WTC11 (cell line): ENCODE data around the gene DGKH. TPM values are rescaled to one million over a fixed set of nuclear protein-coding genes. Genes with fewer than 3 reads are reported as not detected.

Experiments used
- ATAC-seq: fragments of 200-7000 bp; cut with Tn5 transposase; 2 replicates; pipeline ENCODE4 v1.10.0; 2021; ENCODE audit warnings: mild to moderate bottlenecking, moderate library complexity
- CTCF ChIA-PET: fragments of 300-600 bp; sonication (Branson Sonifier 250); formaldehyde crosslinking; loops from one replicate; lab custom pipeline; 2021; ENCODE audit warnings: antibody characterized with exemption; lab: Charles Lee
- POLR2A ChIA-PET: fragments of 350-600 bp; sonication (Branson Sonifier 250); formaldehyde crosslinking; loops from one replicate; lab custom pipeline; 2021; ENCODE audit warnings: antibody characterized with exemption; lab: Charles Lee
- DNase-seq: peaks from one replicate; pipeline ENCODE4 v3.0.0; 2021; ENCODE audit warnings: low spot score
- H3K27ac Mint-ChIP-seq: 2 replicates; pipeline ENCODE4 v1.8.0; 2021; ENCODE audit warnings: mixed read lengths
- H3K27me3 Mint-ChIP-seq: 2 replicates; pipeline ENCODE4 v1.8.0; 2021; ENCODE audit warnings: low read depth, mild to moderate bottlenecking, moderate library complexity, mixed read lengths
- H3K36me3 Mint-ChIP-seq: 2 replicates; pipeline ENCODE4 v1.8.0; 2021; ENCODE audit warnings: mixed read lengths
- H3K4me1 Mint-ChIP-seq: 2 replicates; pipeline ENCODE4 v1.8.0; 2022; ENCODE audit warnings: mixed read lengths
- H3K4me3 Mint-ChIP-seq: 2 replicates; pipeline ENCODE4 v1.8.0; 2021; ENCODE audit warnings: mild to moderate bottlenecking, moderate library complexity, mixed read lengths
- H3K9me3 Mint-ChIP-seq: 2 replicates; pipeline ENCODE4 v1.8.0; 2021; ENCODE audit warnings: mixed read lengths
- EMX1 ChIP-seq: fragments of 250-450 bp; sonication (Bioruptor Pico); IDR thresholded peaks from 2 replicates; pipeline ENCODE4 v1.8.0; 2021; ENCODE audit warnings: mild to moderate bottlenecking
- ETV6 ChIP-seq: sonication (generic); formaldehyde crosslinking; IDR thresholded peaks from 2 replicates; pipeline ENCODE4 v1.8.1; 2022; ENCODE audit warnings: mild to moderate bottlenecking, missing genetic modification reagents
- GABPB1 ChIP-seq: sonication (generic); formaldehyde crosslinking; IDR thresholded peaks from 2 replicates; pipeline ENCODE4 v1.8.1; 2023; ENCODE audit warnings: mild to moderate bottlenecking, missing genetic modification reagents
- KAT7 ChIP-seq: sonication (generic); formaldehyde crosslinking; IDR thresholded peaks from 2 replicates; pipeline ENCODE4 v1.8.1; 2023; ENCODE audit warnings: missing genetic modification reagents, mild to moderate bottlenecking, borderline replicate concordance
- MXD4 ChIP-seq: fragments of 250-450 bp; sonication (Bioruptor Pico); IDR thresholded peaks from 2 replicates; pipeline ENCODE4 v1.8.0; 2021; ENCODE audit warnings: mild to moderate bottlenecking, moderate library complexity, borderline replicate concordance
- NFATC4 ChIP-seq: fragments of 250-450 bp; sonication (Bioruptor Pico); IDR thresholded peaks from 2 replicates; pipeline ENCODE4 v1.9.0; 2021; ENCODE audit warnings: mild to moderate bottlenecking
- NR2C2 ChIP-seq: sonication (generic); formaldehyde crosslinking; IDR thresholded peaks from 2 replicates; pipeline ENCODE4 v1.8.0; 2022; ENCODE audit warnings: mild to moderate bottlenecking, missing genetic modification reagents
- PRRX2 ChIP-seq: fragments of 250-450 bp; sonication (Bioruptor Pico); IDR thresholded peaks from 2 replicates; pipeline ENCODE4 v1.8.0; 2021; ENCODE audit warnings: mild to moderate bottlenecking
- RELA ChIP-seq: sonication (generic); formaldehyde crosslinking; IDR thresholded peaks from 2 replicates; pipeline ENCODE4 v1.8.1; 2022; ENCODE audit warnings: missing genetic modification reagents, mild to moderate bottlenecking, borderline replicate concordance
- RORB ChIP-seq: fragments of 250-450 bp; sonication (Bioruptor Pico); IDR thresholded peaks from 2 replicates; pipeline ENCODE4 v1.9.0; 2021; ENCODE audit warnings: mild to moderate bottlenecking
- SMAD4 ChIP-seq: sonication (generic); formaldehyde crosslinking; IDR thresholded peaks from 2 replicates; pipeline ENCODE4 v1.8.0; 2022; ENCODE audit warnings: mild to moderate bottlenecking, missing genetic modification reagents
- TEAD1 ChIP-seq: sonication (generic); formaldehyde crosslinking; IDR thresholded peaks from 2 replicates; pipeline ENCODE4 v1.8.0; 2022; ENCODE audit warnings: mild to moderate bottlenecking, missing genetic modification reagents
- TP53 ChIP-seq: sonication (generic); formaldehyde crosslinking; IDR thresholded peaks from 2 replicates; pipeline ENCODE4 v1.8.1; 2023; ENCODE audit warnings: mild to moderate bottlenecking, missing genetic modification reagents
- ZNF671 ChIP-seq: fragments of 250-450 bp; sonication (Bioruptor Pico); IDR thresholded peaks from 2 replicates; pipeline ENCODE4 v1.8.0; 2021; ENCODE audit warnings: mild to moderate bottlenecking
- ZSCAN18 ChIP-seq: fragments of 250-450 bp; sonication (Bioruptor Pico); IDR thresholded peaks from 2 replicates; pipeline ENCODE4 v2.1.2; 2022; ENCODE audit warnings: mild to moderate bottlenecking, moderate library complexity
- total RNA-seq: library from RNA; stranded (reverse); gene quantifications from 3 replicates; pipeline ENCODE4 v1.2.3, GENCODE V29; 2021
- TF ChIP-seq, protein P1 (sequence below): sonication (generic); formaldehyde crosslinking; IDR thresholded peaks from 2 replicates; pipeline ENCODE4 v1.8.1; 2023; ENCODE audit warnings: mild to moderate bottlenecking, missing genetic modification reagents, moderate library complexity
- TF ChIP-seq, protein P2 (sequence below): sonication (generic); formaldehyde crosslinking; IDR thresholded peaks from 2 replicates; pipeline ENCODE4 v1.8.1; 2023; ENCODE audit warnings: mild to moderate bottlenecking, missing genetic modification reagents
- TF ChIP-seq, protein P3 (sequence below): sonication (generic); formaldehyde crosslinking; IDR thresholded peaks from 2 replicates; pipeline ENCODE4 v1.8.0; 2022; ENCODE audit warnings: missing genetic modification reagents
- TF ChIP-seq, protein P4 (sequence below): sonication (generic); formaldehyde crosslinking; IDR thresholded peaks from 2 replicates; pipeline ENCODE4 v1.8.0; 2023; ENCODE audit warnings: mild to moderate bottlenecking, missing genetic modification reagents

Gene DGKH
- total RNA-seq, 1 experiment from 2014 or later = 7.6 TPM

DNA sequence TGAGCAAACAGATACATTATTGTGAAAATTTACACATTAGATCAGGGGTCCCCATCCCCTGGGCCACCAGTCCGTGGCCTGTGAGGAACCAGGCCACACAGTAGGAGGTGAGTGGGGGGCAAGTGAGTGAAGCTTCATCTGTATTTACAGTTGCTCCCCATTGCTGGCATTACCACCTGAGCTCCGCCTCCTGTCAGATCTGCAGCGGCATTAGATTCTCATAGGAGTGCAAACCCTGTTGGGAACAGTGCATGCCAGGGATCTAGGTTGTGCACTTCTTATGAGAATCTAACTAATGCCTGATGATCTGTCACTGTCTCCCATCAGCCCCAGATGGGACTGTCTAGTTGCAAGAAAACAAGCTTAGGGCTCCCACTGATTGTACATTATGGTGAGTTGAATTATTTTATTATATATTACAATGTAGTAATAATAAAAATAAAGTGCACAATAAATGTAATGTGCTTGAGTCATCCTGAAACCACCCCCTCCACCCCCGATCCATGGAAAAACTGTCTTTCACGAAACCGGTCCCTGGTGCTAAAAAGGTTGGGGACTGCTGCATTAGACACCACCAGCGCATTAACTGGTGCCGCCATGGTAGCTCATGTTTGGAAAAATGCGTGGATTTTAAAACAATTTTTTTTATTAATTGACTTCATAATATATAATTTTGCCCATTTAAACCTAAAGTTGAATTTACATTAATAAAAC is 51.7 kb downstream of the DGKH start:
- Mint-ChIP-seq H3K9me3 (peaks cover 15% of the 10 kb centered on the region), H3K4me3 (no peak overlapping the region), H3K4me1 (peaks cover 4% of the 10 kb centered on the region; the same call in 1 of the 2 replicates), H3K36me3 (peaks cover 2% of the 10 kb centered on the region; the same call in 1 of the 2 replicates)
- DNase-seq (no peak), ATAC-seq (no peak)
- ChIA-PET CTCF (no interaction called here), POLR2A (no interaction called here)
- TF ChIP-seq, protein P1, sequence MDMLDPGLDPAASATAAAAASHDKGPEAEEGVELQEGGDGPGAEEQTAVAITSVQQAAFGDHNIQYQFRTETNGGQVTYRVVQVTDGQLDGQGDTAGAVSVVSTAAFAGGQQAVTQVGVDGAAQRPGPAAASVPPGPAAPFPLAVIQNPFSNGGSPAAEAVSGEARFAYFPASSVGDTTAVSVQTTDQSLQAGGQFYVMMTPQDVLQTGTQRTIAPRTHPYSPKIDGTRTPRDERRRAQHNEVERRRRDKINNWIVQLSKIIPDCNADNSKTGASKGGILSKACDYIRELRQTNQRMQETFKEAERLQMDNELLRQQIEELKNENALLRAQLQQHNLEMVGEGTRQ (CRISPR knock-in tag) = no peak
- TF ChIP-seq NR2C2 (CRISPR knock-in tag) (no peak), TP53 (CRISPR knock-in tag) (no peak), RORB (CRISPR knock-in tag) (no peak), NFATC4 (CRISPR knock-in tag) (no peak), EMX1 (no peak), ZSCAN18 (CRISPR knock-in tag) (no peak), GABPB1 (CRISPR knock-in tag) (no peak), ETV6 (CRISPR knock-in tag) (no peak)
- TF ChIP-seq, protein P2, sequence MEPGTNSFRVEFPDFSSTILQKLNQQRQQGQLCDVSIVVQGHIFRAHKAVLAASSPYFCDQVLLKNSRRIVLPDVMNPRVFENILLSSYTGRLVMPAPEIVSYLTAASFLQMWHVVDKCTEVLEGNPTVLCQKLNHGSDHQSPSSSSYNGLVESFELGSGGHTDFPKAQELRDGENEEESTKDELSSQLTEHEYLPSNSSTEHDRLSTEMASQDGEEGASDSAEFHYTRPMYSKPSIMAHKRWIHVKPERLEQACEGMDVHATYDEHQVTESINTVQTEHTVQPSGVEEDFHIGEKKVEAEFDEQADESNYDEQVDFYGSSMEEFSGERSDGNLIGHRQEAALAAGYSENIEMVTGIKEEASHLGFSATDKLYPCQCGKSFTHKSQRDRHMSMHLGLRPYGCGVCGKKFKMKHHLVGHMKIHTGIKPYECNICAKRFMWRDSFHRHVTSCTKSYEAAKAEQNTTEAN (CRISPR knock-in tag) = no peak
- TF ChIP-seq, all 79 proteins: peak for 0
- Mint-ChIP-seq H3K27ac (no peak overlapping the region), H3K27me3 (no peaks in the 10 kb centered on the region)

DNA sequence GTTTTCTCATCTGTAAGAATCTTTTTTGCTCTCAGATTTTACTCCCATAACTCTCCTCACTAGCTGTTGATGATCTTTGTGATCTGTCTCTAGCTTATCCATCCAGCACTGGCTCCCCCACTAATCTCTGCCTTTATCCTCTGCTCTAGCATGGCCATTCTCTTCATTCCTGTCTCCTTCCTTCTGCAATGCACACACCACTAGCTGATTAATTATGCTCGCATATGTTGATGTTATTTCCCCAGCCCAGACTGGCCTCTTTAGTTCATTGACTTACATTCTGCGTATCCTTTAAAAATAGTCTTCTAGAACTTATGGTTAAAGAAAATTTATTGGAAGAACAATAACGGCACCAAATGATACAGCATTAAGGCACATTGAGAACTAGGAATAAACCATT is 52.5 kb downstream of the DGKH start:
- no peak overlapping the region for H3K4me3 Mint-ChIP-seq
- no peak overlapping the region; the same call in 1 of the 2 replicates for H3K27ac Mint-ChIP-seq
- ATAC-seq (no peak), DNase-seq (no peak)
- no peak for TF ChIP-seq RELA (CRISPR knock-in tag)
- TF ChIP-seq MXD4 = no peak
- TF ChIP-seq TP53 (CRISPR knock-in tag) = no peak
- no peak for TF ChIP-seq KAT7
- TF ChIP-seq SMAD4 (CRISPR knock-in tag) = no peak
- TF ChIP-seq, protein P3, sequence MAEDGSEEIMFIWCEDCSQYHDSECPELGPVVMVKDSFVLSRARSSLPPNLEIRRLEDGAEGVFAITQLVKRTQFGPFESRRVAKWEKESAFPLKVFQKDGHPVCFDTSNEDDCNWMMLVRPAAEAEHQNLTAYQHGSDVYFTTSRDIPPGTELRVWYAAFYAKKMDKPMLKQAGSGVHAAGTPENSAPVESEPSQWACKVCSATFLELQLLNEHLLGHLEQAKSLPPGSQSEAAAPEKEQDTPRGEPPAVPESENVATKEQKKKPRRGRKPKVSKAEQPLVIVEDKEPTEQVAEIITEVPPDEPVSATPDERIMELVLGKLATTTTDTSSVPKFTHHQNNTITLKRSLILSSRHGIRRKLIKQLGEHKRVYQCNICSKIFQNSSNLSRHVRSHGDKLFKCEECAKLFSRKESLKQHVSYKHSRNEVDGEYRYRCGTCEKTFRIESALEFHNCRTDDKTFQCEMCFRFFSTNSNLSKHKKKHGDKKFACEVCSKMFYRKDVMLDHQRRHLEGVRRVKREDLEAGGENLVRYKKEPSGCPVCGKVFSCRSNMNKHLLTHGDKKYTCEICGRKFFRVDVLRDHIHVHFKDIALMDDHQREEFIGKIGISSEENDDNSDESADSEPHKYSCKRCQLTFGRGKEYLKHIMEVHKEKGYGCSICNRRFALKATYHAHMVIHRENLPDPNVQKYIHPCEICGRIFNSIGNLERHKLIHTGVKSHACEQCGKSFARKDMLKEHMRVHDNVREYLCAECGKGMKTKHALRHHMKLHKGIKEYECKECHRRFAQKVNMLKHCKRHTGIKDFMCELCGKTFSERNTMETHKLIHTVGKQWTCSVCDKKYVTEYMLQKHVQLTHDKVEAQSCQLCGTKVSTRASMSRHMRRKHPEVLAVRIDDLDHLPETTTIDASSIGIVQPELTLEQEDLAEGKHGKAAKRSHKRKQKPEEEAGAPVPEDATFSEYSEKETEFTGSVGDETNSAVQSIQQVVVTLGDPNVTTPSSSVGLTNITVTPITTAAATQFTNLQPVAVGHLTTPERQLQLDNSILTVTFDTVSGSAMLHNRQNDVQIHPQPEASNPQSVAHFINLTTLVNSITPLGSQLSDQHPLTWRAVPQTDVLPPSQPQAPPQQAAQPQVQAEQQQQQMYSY (CRISPR knock-in tag) = no peak
- TF ChIP-seq TEAD1 (CRISPR knock-in tag) = no peak
- TF ChIP-seq RORB (CRISPR knock-in tag) = no peak
- TF ChIP-seq PRRX2 (CRISPR knock-in tag) = no peak
- TF ChIP-seq, protein P4, sequence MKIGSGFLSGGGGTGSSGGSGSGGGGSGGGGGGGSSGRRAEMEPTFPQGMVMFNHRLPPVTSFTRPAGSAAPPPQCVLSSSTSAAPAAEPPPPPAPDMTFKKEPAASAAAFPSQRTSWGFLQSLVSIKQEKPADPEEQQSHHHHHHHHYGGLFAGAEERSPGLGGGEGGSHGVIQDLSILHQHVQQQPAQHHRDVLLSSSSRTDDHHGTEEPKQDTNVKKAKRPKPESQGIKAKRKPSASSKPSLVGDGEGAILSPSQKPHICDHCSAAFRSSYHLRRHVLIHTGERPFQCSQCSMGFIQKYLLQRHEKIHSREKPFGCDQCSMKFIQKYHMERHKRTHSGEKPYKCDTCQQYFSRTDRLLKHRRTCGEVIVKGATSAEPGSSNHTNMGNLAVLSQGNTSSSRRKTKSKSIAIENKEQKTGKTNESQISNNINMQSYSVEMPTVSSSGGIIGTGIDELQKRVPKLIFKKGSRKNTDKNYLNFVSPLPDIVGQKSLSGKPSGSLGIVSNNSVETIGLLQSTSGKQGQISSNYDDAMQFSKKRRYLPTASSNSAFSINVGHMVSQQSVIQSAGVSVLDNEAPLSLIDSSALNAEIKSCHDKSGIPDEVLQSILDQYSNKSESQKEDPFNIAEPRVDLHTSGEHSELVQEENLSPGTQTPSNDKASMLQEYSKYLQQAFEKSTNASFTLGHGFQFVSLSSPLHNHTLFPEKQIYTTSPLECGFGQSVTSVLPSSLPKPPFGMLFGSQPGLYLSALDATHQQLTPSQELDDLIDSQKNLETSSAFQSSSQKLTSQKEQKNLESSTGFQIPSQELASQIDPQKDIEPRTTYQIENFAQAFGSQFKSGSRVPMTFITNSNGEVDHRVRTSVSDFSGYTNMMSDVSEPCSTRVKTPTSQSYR = no peak
- no peak for TF ChIP-seq ZNF671 (CRISPR knock-in tag)
- CTCF ChIA-PET = no interaction called here
- H3K9me3 Mint-ChIP-seq = peaks cover 16% of the 10 kb centered on the region
- POLR2A ChIA-PET = no interaction called here
- H3K4me1 Mint-ChIP-seq = peaks cover 4% of the 10 kb centered on the region; the same call in 1 of the 2 replicates
- peaks cover 2% of the 10 kb centered on the region; the same call in 1 of the 2 replicates for H3K36me3 Mint-ChIP-seq
- no peaks in the 10 kb centered on the region for H3K27me3 Mint-ChIP-seq
